DMS79 (cell line): Measurements from ENCODE around the gene FOXO3.
"Not testable (repeated sequence)": the region's sequence is repeated elsewhere in the genome, so short reads cannot be mapped to it uniquely, and the experiment has no call there.

Experiments used
- DNase-seq: peaks from one replicate; lab custom pipeline; 2025; lab: John Stamatoyannopoulos, UW

The FOXO3 gene

GRCh38 chr6:108560463-108561308 lies at the start of gene FOXO3:
TSS of gene FOXO3 (plus strand) at chr6:108560917. CDS start at chr6:108561209, 292 bp downstream.
- DNase-seq: peak; percentile 9

- DNase-seq: no peak
These were observed 41.8 kb upstream of the FOXO3 start for GRCh38 chr6:108518714-108519576.

- DNase-seq: no peak
These were observed 39.1 kb upstream of the FOXO3 start for GRCh38 chr6:108521616-108522107.

- no peak for DNase-seq
These were observed 37.0 kb upstream of the FOXO3 start for GRCh38 chr6:108523697-108524096.

- no peak for DNase-seq
These were observed 36.0 kb upstream of the FOXO3 start for GRCh38 chr6:108524528-108525248.

- DNase-seq: peak; percentile 9
These were observed 34.0 kb upstream of the FOXO3 start for GRCh38 chr6:108526739-108527174.

GRCh38 chr6:108528878-108529277 lies 31.8 kb upstream of the FOXO3 start:
- no peak for DNase-seq

GRCh38 chr6:108531332-108531731 lies 29.4 kb upstream of the FOXO3 start:
- no peak for DNase-seq

GRCh38 chr6:108535114-108535742 lies 25.5 kb upstream of the FOXO3 start:
- DNase-seq: no peak

- DNase-seq: not testable (repeated sequence)
These were observed 24.7 kb upstream of the FOXO3 start for GRCh38 chr6:108535920-108536535.

- peak; percentile 22 for DNase-seq
These were observed 18.6 kb upstream of the FOXO3 start for GRCh38 chr6:108541843-108542759.

- DNase-seq: no peak
These were observed 17.4 kb upstream of the FOXO3 start for GRCh38 chr6:108543175-108543940.

GRCh38 chr6:108544606-108545005 lies 16.1 kb upstream of the FOXO3 start:
- DNase-seq: no peak

GRCh38 chr6:108546079-108547049 lies 14.4 kb upstream of the FOXO3 start:
- no peak for DNase-seq

GRCh38 chr6:108549241-108549640 lies 11.5 kb upstream of the FOXO3 start:
- no peak for DNase-seq

- no peak for DNase-seq
These were observed 11.0 kb upstream of the FOXO3 start for GRCh38 chr6:108549741-108550140.

GRCh38 chr6:108550256-108550655 lies 10.5 kb upstream of the FOXO3 start:
- no peak for DNase-seq
